Measurements from ENCODE around the gene GOLGA1.

GRCh38 chr9:124886461-124886860, 54.4 kb downstream of the GOLGA1 start:
- TF ChIP-seq EP300 (IDR thresholded peaks at IDR 0.05; ENCODE audit: low read depth in 2 of 2, low read length in 2 of 2) (no peak), EP300 (CRISPR knock-in tag; IDR thresholded peaks at IDR 0.05; ENCODE audit: borderline replicate concordance) (no peak), TCF12 (IDR thresholded peaks at IDR 0.05) (no peak), TCF12 (CRISPR knock-in tag; IDR thresholded peaks at IDR 0.05) (no peak), ZNF280B (CRISPR knock-in tag; IDR thresholded peaks at IDR 0.05; ENCODE audit: borderline replicate concordance) (no peak), IKZF1 (IDR thresholded peaks at IDR 0.05) (no peak), ZC3H4 (CRISPR knock-in tag; IDR thresholded peaks at IDR 0.05; ENCODE audit: borderline replicate concordance) (no peak), CHD2 (IDR thresholded peaks at IDR 0.05; ENCODE audit: low read depth, low read length) (no peak), ZNF24 (IDR thresholded peaks at IDR 0.05) (no peak), ZBTB26 (CRISPR knock-in tag; IDR thresholded peaks at IDR 0.05; ENCODE audit: borderline replicate concordance) (no peak), ZNF263 (CRISPR knock-in tag; IDR thresholded peaks at IDR 0.05) (no peak), ZXDC (CRISPR knock-in tag; IDR thresholded peaks at IDR 0.05) (no peak), TERF1 (CRISPR knock-in tag; IDR thresholded peaks at IDR 0.05) (no peak), SP1 (IDR thresholded peaks at IDR 0.05) (no peak), SP1 (CRISPR knock-in tag; IDR thresholded peaks at IDR 0.05) (no peak), SNRNP70 (IDR thresholded peaks at IDR 0.05; ENCODE audit: low read depth, low read length) (no peak)

Data from HepG2 (cell line).